Measurements from ENCODE around the gene SPINK5.

Gene SPINK5

DNA sequence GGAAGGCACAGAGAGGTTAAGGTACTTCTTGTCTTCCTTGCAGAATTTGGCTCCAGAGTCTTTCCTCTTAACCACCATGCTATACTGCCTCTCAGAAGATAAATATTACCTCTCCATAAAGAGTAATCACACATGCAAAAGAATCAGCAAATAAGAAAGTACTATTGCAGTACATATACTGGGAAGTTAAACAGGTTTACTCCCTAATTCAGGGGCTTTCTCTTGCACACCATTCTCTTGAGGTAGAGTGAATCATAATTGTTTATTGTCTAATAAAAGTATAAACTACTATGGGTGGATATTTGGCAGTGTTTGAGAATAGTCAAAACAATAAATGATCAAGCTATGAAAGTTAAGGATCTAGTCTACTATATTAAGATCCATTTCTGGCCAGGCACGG is 40.4 kb downstream of the SPINK5 start:
- DNase-seq, result no peak

DNA sequence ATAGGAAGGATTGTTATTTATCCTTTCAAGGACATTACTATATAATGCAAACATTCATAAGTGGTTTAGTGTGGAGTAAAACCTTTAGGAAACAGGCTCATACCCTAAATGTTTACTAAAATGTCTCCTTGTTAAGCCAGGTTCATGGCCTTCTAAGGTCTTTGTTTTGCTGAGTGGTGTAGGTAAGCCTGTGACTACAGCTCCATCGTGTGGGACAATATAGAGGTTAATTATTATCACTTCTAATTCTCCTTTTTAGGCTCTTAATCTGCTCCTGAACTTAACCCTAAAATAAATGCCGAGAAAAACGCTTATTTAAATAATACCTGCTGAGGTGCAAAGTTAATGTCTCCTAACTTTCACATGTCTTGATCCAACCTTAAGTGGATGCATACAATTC is 43.8 kb downstream of the SPINK5 start:
- DNase-seq, result peak; percentile 39

DNA sequence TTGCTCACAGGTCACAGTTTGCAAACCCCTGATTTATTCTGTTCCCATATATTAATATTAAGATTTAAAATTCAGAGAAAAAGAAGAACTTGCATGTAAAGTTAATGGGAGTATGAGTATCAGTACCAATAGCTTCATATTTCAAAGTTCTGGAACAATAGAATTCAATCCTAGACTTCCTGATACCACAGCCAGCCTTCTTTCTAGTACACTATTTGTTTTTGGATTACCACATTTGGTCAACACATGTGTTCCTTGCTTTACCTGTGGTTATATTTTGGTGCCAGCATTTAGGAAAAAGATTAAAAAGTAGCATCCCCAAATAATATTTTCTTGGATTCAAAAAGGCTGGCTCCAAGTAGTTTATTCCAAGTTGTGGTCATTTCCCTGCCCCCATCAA is 49.5 kb downstream of the SPINK5 start:
- DNase-seq, result no peak

DNA sequence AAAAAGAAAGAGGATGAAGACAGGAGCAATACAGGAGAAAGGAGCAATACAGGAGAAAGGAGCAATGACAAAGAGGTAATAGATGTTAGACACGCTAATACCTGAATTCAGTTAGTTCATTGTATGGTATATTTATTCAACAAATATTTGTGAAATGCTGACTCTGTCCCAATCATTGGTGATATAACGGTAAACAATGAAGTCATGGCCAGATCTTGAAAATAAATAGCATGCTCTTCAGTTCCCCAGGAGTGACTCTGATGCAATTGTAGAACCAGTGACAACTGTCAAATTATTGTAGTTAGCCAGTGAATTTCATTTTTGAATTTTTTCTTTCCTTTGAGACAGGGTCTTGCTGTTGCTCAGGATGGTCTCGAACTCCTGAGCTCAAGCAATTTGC is 56.5 kb downstream of the SPINK5 start:
- DNase-seq, result no peak

DNA sequence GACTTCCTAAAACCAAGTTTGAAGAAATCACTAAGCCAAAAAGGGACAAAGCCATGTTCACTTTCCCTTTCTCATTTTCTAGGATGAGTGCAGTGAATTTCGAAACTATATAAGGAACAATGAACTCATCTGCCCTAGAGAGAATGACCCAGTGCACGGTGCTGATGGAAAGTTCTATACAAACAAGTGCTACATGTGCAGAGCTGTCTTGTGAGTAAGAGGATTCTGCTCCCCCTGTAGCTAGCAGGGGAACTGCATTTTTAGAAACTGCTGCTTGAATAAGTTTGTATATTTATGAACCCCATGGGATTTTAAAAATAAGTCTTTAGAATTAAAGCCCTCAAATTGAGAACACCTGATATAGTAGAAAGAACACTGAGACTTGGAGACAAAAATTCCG is 61.9 kb downstream of the SPINK5 start:
- DNase-seq, result no peak

DNA sequence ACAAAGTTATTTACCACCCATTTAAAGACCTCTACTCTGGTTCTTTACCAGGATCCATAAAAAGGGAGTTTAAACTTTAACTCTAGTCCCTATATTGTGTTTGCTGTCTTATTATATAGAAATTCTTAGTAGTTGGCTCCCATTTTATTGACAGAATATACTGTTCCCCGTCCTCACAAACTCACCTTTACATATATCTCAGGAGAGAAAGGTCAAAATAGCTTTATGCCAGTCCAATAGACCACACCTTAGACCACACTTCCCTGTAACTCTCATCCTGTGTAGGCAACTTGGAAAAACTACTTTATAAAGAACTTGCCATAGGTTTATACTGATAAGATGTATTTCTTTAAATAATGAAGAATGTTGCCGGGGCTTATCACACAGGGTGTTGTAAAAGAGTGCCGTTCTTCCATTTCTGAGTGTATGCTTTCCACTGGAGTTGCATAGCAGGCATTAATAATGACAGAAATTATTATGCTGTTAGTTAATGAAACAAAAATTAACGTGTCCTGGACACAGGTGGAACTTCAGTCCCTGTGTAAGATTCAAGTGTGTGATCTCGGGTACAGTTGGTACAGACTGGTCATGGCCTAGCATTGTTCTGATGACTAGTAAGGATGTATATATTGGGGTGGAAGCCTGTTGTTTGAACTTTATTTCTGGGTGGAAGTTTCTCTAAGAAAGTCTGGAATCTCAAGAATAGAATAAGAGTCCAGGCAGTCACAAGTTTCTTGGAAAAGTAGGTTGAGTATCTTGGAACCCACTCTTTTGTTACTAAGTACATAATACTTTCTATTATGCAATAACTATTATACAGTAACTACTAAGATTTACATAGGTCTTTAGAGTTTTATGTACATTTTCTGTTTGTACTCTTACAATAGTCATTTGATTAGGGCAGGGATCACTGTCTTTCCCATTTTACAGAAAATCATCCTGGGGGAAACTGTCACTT is 71.6 kb downstream of the SPINK5 start:
- no peak for DNase-seq

DNA sequence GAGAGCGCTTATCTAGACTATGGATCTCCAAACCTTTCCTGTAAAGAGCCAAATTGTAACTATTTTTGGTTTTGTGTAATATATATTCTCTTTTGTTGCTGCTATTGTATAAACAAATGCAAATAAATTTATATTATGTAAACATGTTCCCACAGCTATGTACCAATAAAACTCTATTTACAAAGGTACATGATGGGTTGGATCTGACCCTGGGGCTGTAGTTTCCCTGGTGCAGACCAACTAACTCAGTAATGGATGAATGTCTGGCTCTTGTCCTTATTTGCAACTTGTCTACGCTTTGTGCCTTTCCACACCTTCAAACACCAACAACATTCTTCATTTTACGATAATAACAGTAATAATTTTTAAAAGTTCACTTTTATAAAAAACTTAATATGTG is 77.1 kb downstream of the SPINK5 start:
- DNase-seq, result no peak

DNA sequence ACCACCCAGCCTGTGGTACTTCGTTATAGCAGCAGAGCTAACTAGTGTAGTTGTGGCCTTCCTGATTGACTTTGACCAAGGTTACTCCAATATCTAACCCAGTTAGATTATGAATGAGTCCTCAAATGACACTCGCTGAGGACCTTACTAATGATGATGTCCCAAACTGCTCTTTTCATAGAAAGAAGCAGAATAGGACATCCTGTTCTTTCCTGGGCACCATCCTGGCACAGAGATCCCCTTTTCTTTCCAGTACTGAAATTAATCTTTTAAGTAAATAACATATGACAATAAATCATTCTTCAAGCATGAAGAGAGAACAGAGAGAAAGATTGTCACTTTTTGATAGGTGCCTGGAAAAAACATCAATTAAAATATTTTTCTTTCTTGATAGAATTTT is 77.9 kb downstream of the SPINK5 start:
- DNase-seq, result no peak

DNA sequence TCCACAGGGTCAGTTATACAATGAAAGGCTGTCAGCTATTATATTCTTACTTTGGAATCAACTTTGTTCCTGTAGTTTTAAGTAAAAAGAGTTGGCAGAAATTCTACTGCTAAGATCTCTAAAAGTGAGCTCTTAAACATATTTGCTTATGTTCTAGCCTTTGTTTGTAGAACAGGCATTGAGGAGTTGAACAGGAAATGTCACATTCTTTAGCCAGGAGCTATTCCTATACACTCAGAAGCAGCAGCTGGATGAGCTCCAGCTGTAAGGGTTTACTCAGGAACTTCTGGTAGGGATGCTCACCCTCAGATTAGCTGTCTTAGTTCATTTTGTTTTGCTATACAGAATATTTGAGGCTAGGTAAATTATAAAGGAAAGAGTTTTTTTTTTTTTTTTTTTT is 82.1 kb downstream of the SPINK5 start:
- no peak for DNase-seq

DNA sequence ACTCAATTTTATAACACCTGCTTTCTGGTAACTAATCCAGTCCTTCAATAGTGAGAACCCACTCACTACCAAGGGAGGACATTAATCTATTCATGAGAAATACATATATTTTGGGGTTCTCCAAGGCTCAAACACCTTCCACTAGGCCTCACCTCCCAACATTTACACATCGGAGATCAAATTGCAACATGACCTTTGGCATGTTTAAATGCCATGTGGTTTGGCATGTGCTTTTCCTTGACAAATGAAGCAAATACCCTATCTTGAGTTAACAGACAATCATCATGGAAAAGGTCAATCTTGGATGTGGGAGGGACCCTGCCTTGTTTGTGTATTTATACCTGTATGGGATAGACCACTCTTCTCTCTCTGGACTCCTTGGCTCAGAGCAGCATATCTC is 82.7 kb downstream of the SPINK5 start:
- no peak for DNase-seq

DNA sequence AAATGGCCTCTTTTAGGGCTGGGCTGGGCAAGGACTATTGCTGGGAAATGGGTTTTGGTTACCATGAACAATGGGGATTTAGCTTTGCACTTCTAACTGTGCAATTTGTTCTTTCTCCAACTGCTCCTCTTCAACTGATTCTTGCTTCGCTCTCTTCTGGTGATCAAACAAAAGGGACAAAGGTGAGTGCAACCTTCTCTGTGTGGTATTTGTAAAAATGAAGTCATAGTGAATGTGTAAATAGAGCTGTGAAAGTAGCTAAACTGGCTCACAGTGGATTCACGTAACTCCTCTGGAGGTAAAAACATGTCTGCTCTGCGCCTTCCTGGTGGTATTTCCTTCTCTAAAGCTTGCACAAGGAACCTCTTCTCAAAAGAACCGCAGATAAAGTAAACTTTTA is 83.6 kb downstream of the SPINK5 start:
- no peak for DNase-seq

DNA sequence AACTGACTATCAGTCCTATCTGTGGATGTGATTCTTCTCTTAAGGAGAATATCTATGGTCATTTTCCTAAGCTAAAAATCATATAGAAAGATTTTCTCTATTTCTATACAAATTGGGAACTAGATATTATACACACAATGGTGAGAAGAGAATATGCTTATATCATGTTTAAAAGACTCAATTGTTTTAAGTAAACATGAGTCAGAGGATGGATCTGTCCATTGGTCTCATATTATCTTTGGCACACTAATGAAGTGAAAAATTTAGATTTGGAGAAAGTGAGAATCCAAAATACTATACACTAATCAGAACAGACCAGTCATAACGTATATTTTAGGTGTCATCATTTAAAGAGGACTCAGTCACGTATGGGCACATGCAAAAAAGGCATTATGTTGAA is 88.1 kb downstream of the SPINK5 start:
- DNase-seq, result no peak

DNA sequence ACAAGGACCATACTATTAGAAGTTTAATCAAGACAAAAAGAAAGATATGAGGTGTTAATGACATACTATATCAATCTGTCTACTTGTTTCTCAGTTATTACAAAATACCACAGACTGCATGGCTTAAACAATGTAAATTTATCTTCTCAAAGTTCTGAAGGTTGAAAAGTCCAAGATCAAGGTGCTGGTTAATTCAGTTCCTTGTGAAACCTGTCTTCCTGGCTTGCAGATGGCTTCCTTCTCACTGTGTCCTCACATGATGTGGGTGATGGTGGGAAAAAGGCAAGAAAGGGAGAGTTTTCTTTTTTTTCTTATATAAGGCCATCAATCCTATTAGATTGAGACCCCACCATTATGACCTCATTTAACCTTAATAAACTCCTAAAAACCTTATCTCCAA is 89.0 kb downstream of the SPINK5 start:
- DNase-seq, result no peak

DNA sequence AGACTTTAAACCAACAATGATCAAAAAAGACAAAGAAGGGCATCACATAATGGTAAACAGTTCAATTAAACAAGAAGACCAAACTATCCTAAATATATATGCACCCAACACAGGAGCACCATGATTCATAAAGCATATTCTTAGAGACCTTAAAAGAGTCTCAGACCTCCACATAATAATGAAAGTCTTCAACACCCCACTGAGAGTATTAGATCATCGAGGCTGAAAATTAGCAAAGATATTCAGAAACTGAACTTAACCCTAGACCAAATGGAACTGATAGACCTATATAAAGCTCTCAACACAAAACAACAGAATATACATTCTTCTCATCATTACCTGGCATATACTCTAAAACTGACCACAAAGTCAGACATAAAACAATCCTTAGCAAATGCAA is 92.8 kb downstream of the SPINK5 start:
- no peak for DNase-seq

DNA sequence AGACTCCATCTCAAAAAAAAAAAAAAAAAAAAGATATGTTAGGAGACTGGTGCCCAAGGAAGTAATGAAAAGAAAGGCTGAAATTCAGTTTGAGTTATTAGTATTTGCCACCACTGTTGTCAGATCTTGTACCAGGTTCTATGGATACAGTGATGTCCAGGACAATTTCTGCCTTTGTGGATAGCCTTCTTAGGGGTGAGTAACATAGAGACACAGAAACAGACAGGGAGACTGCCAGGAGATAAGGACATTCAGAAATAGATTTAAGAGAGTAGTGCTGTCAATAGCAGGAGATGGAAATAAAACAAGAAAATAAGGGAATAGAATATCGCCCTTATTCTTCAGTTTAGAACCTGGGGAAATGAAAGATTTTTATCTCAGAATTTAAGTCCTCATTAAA is 98.3 kb downstream of the SPINK5 start:
- no peak for DNase-seq

DNA sequence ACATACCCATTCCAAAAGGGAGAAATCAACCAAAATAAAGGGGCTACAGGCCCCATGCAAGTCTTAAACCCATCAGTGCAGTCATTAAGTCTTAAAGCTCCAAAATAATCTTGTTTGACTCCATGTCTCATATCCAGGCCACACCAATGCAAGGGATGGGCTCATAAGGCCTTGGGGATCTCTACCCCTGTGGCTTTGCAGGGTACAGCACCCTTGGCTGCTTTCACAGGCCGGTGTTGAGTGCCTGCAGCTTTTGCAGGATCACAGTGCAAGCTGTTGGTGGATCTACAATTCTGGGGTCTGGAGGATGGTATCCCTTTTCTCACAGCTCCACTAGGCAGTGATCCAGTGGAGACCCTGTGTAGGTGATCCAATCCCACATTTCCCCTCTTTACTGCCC is 99.6 kb downstream of the SPINK5 start:
- DNase-seq, result no peak

DNA sequence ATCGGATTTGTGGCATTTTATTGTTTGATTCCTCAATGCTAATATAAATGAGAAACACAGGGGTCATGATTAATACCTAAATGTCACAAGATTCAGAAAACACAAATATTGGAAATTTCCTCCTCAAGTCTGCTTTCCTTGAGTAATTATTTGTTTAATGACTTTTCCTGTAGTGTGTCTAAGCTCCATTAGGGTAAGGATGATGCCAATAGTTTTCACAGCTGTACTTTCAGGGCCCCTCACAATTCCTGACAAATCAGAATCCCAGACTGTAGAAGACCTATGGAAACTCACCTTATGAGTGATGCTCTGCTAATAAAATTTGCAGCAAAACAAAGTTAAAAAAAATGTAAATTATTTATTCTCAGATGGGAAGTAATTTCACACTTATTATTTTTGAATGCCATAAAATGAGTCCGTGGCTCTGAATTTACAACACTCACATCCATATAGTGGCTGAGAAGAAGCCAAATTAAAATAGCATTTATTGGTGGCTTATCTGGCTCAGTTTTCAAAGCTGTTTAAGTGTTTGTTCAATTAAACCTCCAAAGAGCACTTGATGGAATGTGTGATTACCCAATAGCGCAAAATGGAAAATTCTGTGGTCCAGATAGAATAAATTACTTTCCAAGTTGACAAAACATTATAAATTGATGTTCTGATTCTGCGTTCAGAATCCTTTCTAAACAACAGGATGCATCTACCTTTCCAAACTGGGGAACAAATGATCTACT is 102.9 kb downstream of the SPINK5 start:
- no peak for DNase-seq

DNA sequence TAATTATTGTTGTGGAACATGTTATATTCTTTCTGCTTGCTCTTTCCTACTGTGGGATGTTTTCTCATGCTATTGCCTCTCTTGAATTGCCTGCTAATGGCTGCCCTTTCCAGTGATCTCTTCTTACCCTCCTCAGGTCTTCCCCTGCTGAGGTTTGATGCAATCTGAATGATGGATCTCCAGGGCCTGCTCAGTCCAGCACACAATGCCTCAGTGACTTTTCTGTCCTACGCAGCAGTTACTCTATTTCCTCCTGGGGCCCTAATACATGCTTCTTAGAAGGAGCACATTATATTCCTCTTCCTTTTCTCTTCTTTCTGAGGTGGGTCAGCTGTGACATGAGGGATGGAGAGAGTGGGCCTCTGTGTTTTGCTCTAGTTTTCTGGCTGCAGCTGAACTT is 104.5 kb downstream of the SPINK5 start, which contains the start of gene SPINK14:
TSS of gene SPINK14 (plus strand) at position 301 of the 400 bp plus-strand sequence. CDS start 1,187 bp downstream, outside the sequence.
- no peak for DNase-seq

DNA sequence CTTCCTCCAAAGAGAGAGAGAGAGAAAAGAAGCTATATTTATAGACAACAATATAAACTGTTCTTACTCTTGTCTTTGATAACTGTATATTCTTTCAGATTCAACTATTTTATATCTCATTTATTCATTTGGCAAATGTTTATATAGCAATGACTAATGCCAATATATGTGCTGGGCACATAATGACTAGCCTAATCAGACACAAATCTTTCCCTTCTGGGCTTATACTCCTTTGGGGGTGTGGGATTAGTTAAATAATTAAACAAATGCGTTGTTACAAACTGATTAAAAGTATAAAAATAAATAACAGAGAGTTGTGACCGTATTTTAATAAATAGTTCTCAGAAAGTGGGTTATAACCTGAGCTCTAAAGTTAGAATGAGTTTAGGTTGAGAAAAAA is 108.6 kb downstream of the SPINK5 start:
- DNase-seq, result no peak

DNA sequence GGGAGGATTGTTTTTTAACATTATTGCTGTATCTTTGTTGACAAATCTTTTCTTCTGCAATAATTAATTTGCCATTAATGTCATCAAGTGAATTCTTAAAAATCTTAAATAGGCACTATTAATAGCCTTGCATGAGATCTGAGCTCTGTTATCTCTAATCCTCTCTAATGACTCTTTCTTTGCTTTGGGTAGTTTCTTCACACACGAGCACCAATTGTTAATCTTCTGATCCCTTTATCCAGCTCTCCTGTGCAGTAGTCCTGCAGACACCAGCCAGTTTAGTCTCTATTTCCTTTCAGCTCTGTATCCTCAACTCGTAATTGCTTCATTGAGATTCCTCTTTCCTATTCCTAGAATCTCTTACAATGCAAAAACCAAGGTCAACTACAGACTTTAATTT is 112.7 kb downstream of the SPINK5 start:
- DNase-seq, result no peak

DNA sequence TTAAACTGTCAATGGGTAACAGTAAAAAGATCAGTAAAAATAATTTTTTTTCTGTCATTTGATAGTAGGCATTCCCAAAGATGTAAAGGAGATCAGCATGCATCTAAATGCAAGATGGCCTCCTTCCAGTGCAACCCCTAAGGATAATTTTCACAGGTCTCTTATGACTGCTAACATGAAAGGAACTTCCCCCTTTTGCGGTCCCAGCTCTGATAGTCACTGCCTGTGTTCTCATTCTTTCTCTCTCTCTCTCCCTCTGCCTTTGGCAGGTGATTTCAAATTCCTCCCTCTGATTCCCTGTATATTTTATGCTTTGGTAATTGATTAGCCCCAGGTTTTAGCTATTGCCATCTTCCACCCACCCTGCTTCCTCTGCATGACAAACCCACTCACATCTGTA is 113.4 kb downstream of the SPINK5 start:
- no peak for DNase-seq

DNA sequence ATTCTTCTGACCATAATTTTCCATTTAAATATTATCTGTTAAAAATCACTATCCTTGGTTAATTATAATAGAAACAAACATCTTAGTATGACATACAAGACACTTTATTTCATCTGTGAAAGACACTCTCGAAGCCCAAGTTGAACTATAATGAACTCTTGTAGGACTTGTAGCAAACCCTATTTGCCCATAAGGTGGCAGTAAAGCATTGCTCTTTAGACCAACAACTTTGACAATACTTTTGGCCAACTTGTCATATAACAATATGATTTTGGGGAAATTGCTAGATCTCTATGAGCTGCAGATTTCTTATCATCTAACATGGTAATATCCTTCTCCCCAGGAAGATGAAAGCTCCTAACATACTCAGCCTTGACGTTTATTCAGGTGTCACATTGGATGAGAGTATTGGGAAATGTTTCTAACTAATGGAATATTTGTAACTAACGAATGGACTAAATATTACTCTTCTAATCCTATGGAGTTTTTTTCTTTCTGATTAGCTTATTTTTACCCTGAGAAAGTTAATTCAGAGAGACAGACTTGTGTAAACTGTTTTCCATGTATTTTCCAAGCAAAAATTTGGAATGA is 115.5 kb downstream of the SPINK5 start:
- peak; percentile 32 for DNase-seq

DNA sequence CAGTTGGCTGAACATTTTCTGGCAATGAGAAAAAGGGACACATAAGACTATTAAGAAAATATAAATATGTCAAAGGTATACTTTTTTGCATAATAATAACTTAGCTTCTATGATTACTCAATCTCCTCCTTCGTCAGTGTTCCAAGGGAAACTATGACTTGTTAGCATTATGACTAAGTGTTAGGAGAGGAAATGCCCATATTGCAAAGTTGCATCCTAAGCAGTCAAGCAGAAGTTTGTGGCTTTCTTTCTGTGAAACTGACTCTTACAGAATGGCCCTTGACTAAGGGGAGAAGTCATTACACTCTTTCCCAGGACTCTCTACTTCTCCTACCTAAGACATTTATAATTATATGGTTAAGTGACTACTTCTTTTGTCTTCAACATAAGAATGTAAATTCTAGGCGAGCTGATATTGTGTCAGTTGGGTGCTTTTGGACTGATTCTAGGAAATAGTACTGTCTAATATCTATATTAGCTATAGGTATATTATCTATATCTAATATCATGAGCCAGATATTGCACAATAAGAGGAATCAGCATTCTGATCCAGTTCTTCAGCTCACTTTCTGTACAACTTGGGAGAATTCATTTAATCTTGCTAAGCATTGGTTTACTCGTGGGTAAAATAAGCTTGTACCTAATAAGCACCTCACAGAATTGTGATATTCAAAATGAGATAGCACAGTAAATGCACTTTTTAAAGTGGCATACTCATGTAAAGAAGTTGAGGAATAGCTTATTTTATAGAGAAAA is 122.6 kb downstream of the SPINK5 start:
- no peak for DNase-seq

All from NCI-H1694 treated with DMSO at 0.1 percent for 48 hours (cell line).